Measurements from ENCODE around the gene AMOTL2. TPM values are rescaled to one million over a fixed set of nuclear protein-coding genes. Genes with fewer than 3 reads are reported as not detected.

The AMOTL2 gene
- total and polyA plus RNA-seq, 2 donors (not counting 3 experiments of a cell fraction or from before 2014, with no cell fraction given) = 130 to 145 TPM

GRCh38 chr3:134373271-134374104, 759 bp downstream of the AMOTL2 start:
- Histone ChIP-seq H3K79me2 (ENCODE audit: control insufficient read depth, insufficient read depth, low read length) (peaks cover 45% of the 10 kb centered on the region), H4K20me1 (replicated peaks; ENCODE audit: control insufficient read depth, extremely low read depth, insufficient read depth, low read length) (no peaks in the 10 kb centered on the region), H3K9ac (replicated peaks; ENCODE audit: extremely low read depth, insufficient read depth, low read length) (peak overlapping the region; percentile 100), H3K9me1 (replicated peaks; ENCODE audit: control insufficient read depth, extremely low read depth, insufficient read depth, low read length) (no peaks in the 10 kb centered on the region), H3K27me3 (ENCODE audit: control insufficient read depth in 2 of 2, insufficient read depth in 2 of 2, low read length in 2 of 2) (no peaks in the 10 kb centered on the region), H3K4me1 (ENCODE audit: control insufficient read depth, extremely low read depth, insufficient read depth, low read length) (peaks cover 54% of the 10 kb centered on the region), H3K27ac (ENCODE audit: insufficient read depth, low read depth, low read length) (peak overlapping the region; percentile 99), H3K4me2 (ENCODE audit: insufficient read depth, low read length) (peak overlapping the region; percentile 71), H3K4me3 (replicated peaks in 1 of 3; ENCODE audit: insufficient read depth in 1 of 3, low read depth in 1 of 3, low read length in 3 of 3) (peak overlapping the region; percentile 65 to 93 (median 73)), H3K9me3 (replicated peaks; ENCODE audit: control insufficient read depth, insufficient read depth, low read length) (no peaks in the 10 kb centered on the region), H2AFZ (ENCODE audit: low read depth, low read length) (no peak overlapping the region), H3K36me3 (ENCODE audit: control insufficient read depth in 2 of 2, extremely low read depth in 1 of 2, insufficient read depth in 2 of 2, low read length in 2 of 2) (peaks cover 17 to 18% of the 10 kb centered on the region in 2 experiments)
- ChIA-PET CTCF (interaction anchor here (1.4 to 6.0 kb wide), 7 partner anchors 9 to 109 kb away, joined by 3 to 60 read pairs (median 16); no protein-coding TSS in a partner anchor), POLR2A (interaction anchor here (1.0 to 4.0 kb wide), 13 partner anchors 9 to 112 kb away, joined by 3 to 46 read pairs (median 4); partner anchors contain the start of genes ANAPC13 and CEP63)
- FAIRE-seq (peak; percentile 92), DNase-seq (ENCODE audit: low read depth, low spot score) (peak; percentile 85)
- dilution Hi-C loops (cut with MboI; ENCODE audit: extremely low pct_ligation_motif_present, low sequenced_read_pairs) (no loop called here), intact Hi-C loops (cut with micrococcal nuclease) (loop anchor here (1.0 to 5.0 kb wide), 10 partner anchors 9 to 474 kb away; partner anchors contain the start of genes CEP63 and RYK)
- BruUV-seq (replicated peaks) = TSS peak; percentile 82
- TF ChIP-seq POLR2A (IDR thresholded peaks at IDR 0.05; ENCODE audit: low read depth, low read length) (peak; percentile 69), POLR2AphosphoS5 (IDR thresholded peaks at IDR 0.05; ENCODE audit: insufficient read depth, low read depth, low read length) (no peak), FOS (IDR thresholded peaks at IDR 0.05; ENCODE audit: borderline replicate concordance, insufficient read depth, low read length) (peak; percentile 36), EZH2 (IDR thresholded peaks at IDR 0.05; ENCODE audit: borderline replicate concordance, low read depth, low read length, severe bottlenecking) (no peak), MYC (IDR thresholded peaks at IDR 0.05; ENCODE audit: low read depth, low read length) (no peak), JUN (IDR thresholded peaks at IDR 0.05; ENCODE audit: borderline replicate concordance, insufficient read depth, insufficient read length, low read depth) (peak; percentile 78), MAX (IDR thresholded peaks at IDR 0.05; ENCODE audit: insufficient read depth, insufficient read length) (no peak), CTCF (IDR thresholded peaks at IDR 0.05; ENCODE audit: extremely low read depth in 1 of 2, insufficient read depth in 1 of 2, low read depth in 1 of 2, low read length in 2 of 2) (no peak), GATA2 (IDR thresholded peaks at IDR 0.05; ENCODE audit: insufficient read depth, insufficient read length, low read depth, low read length) (no peak)

Data from endothelial cell of umbilical vein (primary cell).